ENCODE results near the gene POLE3.
"Not testable (repeated sequence)": the region's sequence is repeated elsewhere in the genome, so short reads cannot be mapped to it uniquely, and the experiment has no call there.

The POLE3 gene

GRCh38 chr9:113401027-113401792, 9.3 kb downstream of the POLE3 start, which contains the start of gene ALAD:
TSS of gene ALAD (minus strand) at chr9:113401284. CDS start at chr9:113393559, 7,725 bp downstream.
- peak; percentile 98 for DNase-seq

DNA sequence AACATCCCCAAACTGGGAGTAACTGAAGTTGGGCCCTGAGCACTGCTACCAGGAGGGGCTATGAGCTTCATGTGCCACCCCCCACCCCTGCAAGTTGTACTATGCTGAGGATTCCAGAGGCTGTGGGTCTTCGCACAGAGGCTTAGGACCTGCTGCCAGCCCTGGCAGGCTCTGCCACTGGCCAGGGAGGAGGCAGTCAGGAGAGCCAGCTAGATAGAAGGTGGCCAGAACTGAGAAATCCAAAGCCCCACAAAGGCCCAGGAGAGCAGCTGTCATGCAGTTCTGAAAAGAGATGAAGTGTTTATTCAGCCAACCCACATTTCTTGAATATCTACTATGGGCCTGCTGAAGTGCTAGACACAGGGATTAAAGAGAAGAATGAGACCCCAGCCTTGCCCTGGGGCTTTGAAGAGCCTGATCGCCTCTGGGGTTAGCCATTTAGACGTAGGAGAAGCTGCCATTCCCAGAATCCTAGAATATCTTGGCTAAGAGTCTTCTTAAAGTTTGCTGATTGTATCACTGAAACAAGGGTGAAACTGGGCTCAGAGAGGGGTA, 10.8 kb downstream of the POLE3 start:
- DNase-seq = no peak

GRCh38 chr9:113398796-113399195, 11.7 kb downstream of the POLE3 start:
- no peak for DNase-seq

- no peak for DNase-seq
Observed at GRCh38 chr9:113397203-113397631, 13.3 kb downstream of the POLE3 start.

- DNase-seq = no peak
Observed at GRCh38 chr9:113395000-113395861, 15.2 kb downstream of the POLE3 start.

- DNase-seq = no peak
Observed at GRCh38 chr9:113393281-113393680, 17.2 kb downstream of the POLE3 start.

GRCh38 chr9:113391917-113392316, 18.6 kb downstream of the POLE3 start:
- DNase-seq = no peak

DNA sequence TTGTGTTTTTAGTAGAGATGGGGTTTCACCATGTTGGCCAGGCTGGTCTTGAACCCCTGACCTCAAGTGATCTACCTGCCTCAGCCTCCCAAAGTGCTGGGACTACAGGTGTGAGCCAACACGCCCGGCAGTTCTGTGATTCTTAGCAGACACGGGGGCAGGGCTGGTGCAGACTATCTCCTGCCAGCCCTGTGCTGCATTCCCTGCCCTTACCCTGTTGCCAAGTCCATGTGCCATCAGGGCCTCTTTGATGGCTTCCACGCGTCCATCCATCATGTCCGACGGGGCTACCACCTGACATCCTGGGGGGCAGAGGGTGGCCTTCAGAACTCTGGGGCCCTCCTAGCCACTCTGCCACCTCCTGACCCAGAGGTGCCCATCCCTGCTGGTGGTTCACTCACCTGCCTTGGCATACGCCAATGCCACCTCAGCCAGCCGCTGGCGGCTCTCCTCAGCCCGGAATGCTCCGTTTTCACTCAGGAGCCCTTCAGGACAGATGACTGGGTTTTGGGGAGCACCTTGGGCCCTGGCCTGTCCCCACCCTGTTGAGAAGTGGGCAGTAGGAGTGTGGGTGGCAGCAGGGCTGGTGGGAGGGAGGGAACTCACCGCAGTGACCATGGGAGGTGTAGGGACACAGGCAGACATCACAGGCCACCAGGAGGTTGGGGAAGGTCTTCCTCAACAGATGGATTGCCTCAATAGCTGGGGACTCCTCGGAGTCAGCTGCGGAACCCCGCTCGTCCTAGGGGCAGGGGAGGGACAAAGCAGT, 20.1 kb downstream of the POLE3 start:
- no peak for DNase-seq

DNA sequence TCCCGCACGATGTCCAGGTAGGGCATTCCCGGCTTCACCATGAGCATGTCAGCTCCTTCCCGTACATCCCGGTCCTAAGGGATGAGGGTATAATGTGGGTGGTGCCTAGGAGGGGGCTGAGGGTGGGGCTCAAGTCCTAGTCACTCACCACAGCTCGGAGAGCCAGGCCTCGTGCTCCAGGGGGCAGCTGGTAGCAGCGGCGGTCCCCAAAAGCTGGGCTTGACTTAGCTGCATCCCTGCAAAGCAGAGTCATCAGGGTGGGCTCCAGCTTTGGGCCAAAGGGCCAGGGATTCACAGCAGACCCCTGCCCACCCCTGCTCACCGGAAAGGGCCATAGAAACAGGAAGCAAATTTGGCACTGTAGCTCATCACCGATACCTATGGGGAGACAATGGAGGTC, 21.0 kb downstream of the POLE3 start:
- no peak for DNase-seq

- no peak for DNase-seq
Observed at GRCh38 chr9:113388833-113389232, 21.6 kb downstream of the POLE3 start.

DNA sequence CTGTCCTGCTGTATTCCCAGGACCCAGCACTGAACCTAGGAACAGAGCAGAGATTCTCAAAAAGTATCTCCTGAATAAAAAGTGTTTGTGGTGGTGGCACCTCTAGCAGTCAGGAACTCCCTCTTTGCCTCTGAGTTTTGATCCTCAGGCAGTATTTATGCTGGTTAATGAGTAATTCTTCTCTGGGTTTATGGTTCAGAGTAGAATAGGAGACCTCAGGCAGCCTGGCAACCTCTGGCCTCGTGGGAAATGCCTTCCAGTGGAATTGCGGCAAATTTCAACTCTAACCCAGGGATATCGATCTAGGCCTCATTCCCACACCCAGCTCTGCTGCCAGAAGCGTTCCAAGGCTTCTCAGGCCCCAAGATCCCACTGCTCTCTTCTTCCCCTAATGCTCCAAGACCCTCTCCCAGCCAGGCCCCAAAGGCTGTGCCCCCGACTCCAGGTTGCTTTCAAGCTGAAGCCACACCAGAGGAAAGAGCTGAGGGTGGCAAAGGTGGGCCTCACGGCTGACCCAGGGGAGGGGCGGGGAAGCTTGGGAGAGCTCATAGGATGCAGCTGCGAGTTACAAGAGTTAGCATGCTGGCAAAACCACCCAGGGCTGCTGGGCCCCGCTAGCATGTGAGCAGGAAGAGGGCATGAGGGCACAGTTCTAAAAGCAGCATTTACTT, 22.8 kb downstream of the POLE3 start:
- DNase-seq = no peak

GRCh38 chr9:113386571-113387393, 23.7 kb downstream of the POLE3 start:
- DNase-seq = no peak

GRCh38 chr9:113381909-113382411, 28.5 kb downstream of the POLE3 start:
- no peak for DNase-seq

- not testable (repeated sequence) for DNase-seq
Observed at GRCh38 chr9:113381441-113381840, 29.0 kb downstream of the POLE3 start.

DNA sequence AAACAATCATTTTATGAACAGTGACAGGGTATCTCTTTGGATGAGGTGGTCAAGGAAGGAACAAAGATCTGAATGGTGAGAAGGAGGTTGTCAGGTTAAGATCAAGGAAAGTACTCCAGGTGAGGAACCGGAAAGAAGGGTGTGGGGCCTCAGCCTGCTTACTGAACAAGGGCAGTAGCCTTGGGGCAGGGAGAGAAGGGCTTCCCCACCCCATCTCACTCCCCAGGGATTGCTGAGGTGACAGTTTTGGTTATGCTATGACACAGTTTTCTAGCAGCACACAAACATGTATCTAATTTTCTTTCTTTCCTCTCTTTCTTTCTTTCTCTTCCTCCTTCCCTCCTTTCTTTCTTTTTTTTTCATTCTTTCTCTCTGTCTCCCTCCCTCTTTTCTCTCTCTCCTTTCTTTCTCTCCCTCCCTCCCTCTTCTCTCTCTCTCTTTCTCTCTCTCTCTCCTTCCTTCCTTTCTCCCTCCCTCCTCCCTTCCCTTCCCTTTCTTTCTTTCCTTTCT, 29.6 kb downstream of the POLE3 start:
- no peak for DNase-seq

DNA sequence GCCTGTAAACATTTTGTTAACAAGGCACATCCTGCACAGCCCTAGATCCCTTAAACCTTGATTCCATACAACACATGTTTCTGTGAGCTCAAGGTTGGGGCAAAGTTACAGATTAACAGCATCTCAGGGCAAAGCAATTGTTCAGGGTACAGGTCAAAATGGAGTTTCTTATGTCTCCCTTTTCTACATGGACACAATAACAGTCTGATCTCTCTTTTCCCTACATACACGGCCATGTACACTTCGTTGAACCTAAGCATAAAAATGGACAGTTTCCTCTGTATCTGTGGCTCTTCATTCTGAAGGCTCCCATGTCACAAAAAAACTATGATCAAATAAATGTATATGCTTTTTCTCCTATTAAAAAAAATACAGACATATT, 30.7 kb downstream of the POLE3 start:
- DNase-seq = not testable (repeated sequence)

DNA sequence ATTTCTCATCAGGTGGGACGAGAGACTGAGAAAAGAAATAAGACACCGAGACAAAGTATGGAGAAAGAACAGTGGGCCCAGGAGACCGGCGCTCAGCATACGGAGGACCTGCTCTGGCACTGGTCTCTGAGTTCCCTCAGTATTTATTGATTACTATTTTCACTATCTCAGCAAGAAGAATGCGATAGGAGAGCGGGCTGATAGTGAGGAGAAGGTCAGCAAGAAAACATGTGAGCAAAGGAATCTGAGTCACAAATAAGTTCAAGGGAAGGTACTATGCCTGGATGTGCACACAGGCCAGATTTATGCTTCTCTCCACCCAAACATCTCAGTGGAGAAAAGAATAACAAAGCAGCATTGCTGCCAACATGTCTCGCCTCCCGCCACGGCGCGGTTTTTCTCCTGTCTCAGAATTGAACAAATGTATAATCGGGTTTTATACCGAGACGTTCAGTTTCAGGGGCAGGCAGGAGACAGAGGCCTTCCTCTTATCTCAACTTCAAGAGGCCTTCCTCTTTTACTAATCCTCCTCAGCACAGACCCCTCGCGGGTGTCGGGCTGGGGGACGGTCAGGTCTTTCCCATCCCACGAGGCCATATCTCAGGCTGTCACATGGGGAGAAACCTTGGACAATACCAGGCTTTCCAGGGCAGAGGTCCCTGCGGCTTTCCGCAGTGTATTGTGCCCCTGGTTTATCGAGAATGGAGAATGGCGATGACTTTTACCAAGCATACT, 31.2 kb downstream of the POLE3 start:
- not testable (repeated sequence) for DNase-seq

DNA sequence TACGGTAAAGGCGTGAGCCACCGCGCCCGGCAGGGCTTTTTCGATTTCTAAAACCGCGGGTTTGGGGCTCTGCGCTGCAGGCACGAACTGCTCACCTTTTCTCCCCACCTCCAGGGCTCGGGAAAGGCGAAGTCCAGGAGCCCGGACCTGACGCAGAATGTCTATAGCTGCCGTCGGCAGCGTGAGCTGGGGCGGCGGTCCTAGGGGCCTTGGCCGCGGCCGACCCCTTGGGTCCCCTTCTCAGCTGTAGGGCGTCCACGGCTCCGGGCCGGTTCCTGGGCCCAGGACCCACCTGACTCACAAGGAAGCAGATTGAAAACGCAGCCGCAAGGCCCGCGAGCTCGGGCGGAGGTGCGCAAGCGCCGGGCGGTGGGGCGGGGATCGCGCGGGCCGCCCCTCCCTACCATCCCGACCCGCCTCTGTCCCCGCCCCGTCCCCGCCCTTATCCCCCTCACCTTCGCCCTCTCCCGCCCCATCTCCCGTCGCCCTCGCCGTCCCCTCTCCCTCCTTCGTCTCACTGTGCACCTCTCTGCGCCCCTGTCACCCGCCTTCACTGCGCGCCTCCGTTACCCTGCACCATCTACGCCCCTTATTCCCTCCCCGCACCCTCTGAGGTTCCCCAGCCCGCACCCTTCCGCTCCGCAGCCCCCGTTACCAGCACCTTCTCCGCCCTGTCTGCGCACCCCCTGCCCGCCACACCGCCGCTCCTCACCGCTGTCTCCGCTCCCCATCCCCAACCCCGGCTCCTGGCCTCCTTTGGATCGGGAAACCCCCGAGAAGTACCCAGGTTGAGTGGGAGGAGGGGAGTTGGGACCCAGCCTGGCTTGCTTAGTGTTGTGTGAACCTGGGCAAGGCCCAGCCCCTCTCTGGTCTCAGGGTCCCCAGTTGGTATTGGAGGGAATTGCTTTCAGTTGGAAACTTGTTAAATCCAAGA, 33.6 kb downstream of the POLE3 start, which contains the start of gene HDHD3:
TSS of gene HDHD3 (minus strand) at position 353 of the 934 bp plus-strand sequence. CDS start 2,632 bp downstream, outside the sequence.
- DNase-seq = peak; percentile 89

Data from retina (tissue), 1 donor.